Vagina (tissue), 2 donors: ENCODE data around the gene KCNK5.

ENCODE experiments used
- POLR2AphosphoS5 ChIP-seq, 2 donors: sonication (generic); formaldehyde crosslinking; IDR thresholded peaks; one replicate each; pipeline ENCODE4 v1.9.0; 2017; ENCODE audit warnings: antibody characterized with exemption in 2 of 2, mild to moderate bottlenecking in 2 of 2, low read depth in 1 of 2; ENCODE audit not compliant: insufficient read depth in 1 of 2
- TF ChIP-seq, protein P1 (sequence below), 3 experiments: fragments of 450-650 bp in 2 of 3; fragments of 200-600 bp in 1 of 3; sonication (generic) in 1 of 3; IDR thresholded peaks; one replicate each; pipeline ENCODE4 v1.5.1; 2017 to 2019; ENCODE audit warnings: antibody characterized with exemption in 3 of 3, mild to moderate bottlenecking in 2 of 3, moderate library complexity in 2 of 3

GRCh38 chr6:39167321-39167720 lies 62.0 kb downstream of the KCNK5 start:
- TF ChIP-seq, protein P1, sequence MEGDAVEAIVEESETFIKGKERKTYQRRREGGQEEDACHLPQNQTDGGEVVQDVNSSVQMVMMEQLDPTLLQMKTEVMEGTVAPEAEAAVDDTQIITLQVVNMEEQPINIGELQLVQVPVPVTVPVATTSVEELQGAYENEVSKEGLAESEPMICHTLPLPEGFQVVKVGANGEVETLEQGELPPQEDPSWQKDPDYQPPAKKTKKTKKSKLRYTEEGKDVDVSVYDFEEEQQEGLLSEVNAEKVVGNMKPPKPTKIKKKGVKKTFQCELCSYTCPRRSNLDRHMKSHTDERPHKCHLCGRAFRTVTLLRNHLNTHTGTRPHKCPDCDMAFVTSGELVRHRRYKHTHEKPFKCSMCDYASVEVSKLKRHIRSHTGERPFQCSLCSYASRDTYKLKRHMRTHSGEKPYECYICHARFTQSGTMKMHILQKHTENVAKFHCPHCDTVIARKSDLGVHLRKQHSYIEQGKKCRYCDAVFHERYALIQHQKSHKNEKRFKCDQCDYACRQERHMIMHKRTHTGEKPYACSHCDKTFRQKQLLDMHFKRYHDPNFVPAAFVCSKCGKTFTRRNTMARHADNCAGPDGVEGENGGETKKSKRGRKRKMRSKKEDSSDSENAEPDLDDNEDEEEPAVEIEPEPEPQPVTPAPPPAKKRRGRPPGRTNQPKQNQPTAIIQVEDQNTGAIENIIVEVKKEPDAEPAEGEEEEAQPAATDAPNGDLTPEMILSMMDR (IDR thresholded peaks at IDR 0.05), result no peak
- TF ChIP-seq POLR2AphosphoS5 (IDR thresholded peaks at IDR 0.05; ENCODE audit: insufficient read depth in 1 of 2, low read depth in 1 of 2), result no peak
